Nephron progenitor cell (in vitro differentiated cells): Measurements from ENCODE around the gene TMEM132C.
A peak's percentile ranks its signal among the peaks of the same experiment; 100 is the strongest.

Source experiments
- DNase-seq: peaks from one replicate; pipeline ENCODE4 v3.0.0; 2021
- H3K27ac Mint-ChIP-seq: 2 replicates; pipeline ENCODE4 v1.8.0; 2021; ENCODE audit warnings: mild to moderate bottlenecking, moderate library complexity, mixed read lengths
- H3K27me3 Mint-ChIP-seq: 2 replicates; pipeline ENCODE4 v1.8.0; 2021; ENCODE audit warnings: mild to moderate bottlenecking, low read depth, mixed read lengths; ENCODE audit not compliant: poor library complexity
- H3K36me3 Mint-ChIP-seq: 2 replicates; pipeline ENCODE4 v1.8.0; 2021; ENCODE audit warnings: low read depth, mixed read lengths
- H3K4me1 Mint-ChIP-seq: 2 replicates; pipeline ENCODE4 v1.8.0; 2021; ENCODE audit warnings: mixed read lengths
- H3K4me3 Mint-ChIP-seq: 2 replicates; pipeline ENCODE4 v1.8.0; 2021; ENCODE audit warnings: mild to moderate bottlenecking, moderate library complexity, mixed read lengths
- H3K9me3 Mint-ChIP-seq: 2 replicates; pipeline ENCODE4 v1.8.0; 2021; ENCODE audit warnings: mild to moderate bottlenecking, moderate library complexity, mixed read lengths
- CTCF ChIP-seq: fragments of 200-600 bp; sonication (generic); IDR thresholded peaks from 2 replicates; pipeline ENCODE4 v1.5.0; 2021; ENCODE audit warnings: antibody characterized with exemption

TMEM132C gene

DNA sequence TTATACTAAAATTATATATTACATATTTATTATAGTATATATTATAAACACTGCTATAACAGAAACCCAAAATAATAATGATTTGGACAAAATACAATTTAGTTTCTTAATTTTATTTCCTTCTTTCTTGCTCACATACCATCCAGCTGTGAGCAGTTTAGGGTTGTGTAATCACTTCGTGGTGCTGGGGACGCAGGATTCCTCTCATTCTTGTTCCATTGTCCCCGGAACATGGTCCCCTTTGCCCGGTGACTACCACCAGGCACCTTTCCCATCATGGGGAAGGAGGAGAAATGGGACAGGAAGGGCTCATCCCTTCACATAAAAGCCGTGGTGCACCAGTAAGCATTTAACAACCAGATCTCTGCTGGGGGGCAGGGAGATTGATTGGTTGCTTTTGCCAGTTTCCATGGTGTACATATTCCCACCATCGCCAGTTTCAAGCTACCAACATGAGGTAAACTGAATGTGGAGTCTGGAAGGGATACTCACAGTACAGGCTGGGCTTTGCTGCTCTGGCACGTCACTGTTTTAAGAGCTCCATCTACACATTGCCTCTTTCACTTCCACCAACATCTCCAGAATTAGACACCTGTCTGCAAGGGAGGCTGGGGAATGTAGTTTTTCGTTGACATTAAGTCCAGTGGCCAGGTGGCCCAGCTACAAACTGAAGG is 191.5 kb downstream of the TMEM132C start:
- H3K27me3 Mint-ChIP-seq, result peaks cover 3% of the 10 kb centered on the region
- no peak for TF ChIP-seq CTCF
- H3K27ac Mint-ChIP-seq, result no peak overlapping the region
- DNase-seq, result no peak
- peaks cover 14% of the 10 kb centered on the region for H3K9me3 Mint-ChIP-seq
- H3K4me3 Mint-ChIP-seq, result no peak overlapping the region
- peaks cover 45% of the 10 kb centered on the region for H3K36me3 Mint-ChIP-seq
- H3K4me1 Mint-ChIP-seq, result peaks cover 20% of the 10 kb centered on the region

GRCh38 chr12:128459067-128459466 is 192.1 kb downstream of the TMEM132C start:
- H3K27ac Mint-ChIP-seq, result peak overlapping the region; percentile 8
- DNase-seq, result no peak

DNA sequence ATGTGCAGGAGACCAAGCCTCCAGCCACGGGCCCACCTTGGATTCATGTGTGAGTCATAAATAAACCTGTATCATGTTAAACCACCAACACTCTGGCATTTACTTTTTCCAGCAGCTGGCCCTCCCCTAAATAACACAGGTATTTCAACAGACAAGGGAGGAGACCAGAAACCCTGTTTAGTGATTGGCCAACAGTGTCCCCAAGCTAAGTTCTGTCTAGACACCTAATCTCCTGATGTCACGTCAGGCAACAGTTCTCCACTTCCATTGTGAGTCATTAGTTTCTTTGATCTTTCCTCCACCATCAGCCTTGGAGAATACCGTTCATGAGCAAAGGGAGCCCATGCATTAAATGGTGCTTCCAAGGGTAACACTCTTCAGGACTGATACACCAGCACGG is 196.9 kb downstream of the TMEM132C start:
- TF ChIP-seq CTCF, result no peak
- Mint-ChIP-seq H3K27me3 (peaks cover 10% of the 10 kb centered on the region), H3K4me3 (no peak overlapping the region), H3K27ac (peak overlapping the region; percentile 82), H3K36me3 (peaks cover 72% of the 10 kb centered on the region), H3K4me1 (peaks cover 6% of the 10 kb centered on the region), H3K9me3 (peaks cover 14% of the 10 kb centered on the region)
- no peak for DNase-seq

More at GRCh38 chr12:128459067-128459466, 192.1 kb downstream of the TMEM132C start:
- Mint-ChIP-seq H3K9me3 (peaks cover 14% of the 10 kb centered on the region), H3K4me1 (peaks cover 18% of the 10 kb centered on the region), H3K4me3 (no peak overlapping the region), H3K36me3 (peaks cover 47% of the 10 kb centered on the region), H3K27me3 (peaks cover 3% of the 10 kb centered on the region)
- no peak for TF ChIP-seq CTCF

GRCh38 chr12:128467882-128468281 is 200.9 kb downstream of the TMEM132C start:
- no peak for TF ChIP-seq CTCF

DNA sequence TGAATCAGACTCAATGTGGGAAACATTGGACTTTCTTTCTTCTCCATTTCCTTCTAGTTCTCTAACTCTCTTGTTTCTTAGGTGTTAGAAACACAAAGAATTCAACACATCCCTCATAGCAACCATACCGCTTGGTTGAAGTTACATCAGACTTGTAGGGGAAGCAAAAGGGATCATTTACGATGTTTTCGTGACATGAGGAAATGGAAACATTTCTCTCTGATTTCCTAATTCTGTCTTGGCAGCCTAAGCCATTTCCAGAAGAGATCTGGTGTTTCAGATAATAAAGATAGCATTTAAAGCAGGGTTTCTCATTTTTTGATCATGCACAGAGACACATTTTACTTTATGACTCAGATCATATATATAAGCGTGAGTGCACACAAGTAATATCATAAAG is 202.0 kb downstream of the TMEM132C start:
- no peak for DNase-seq
- H3K36me3 Mint-ChIP-seq, result peaks cover 50% of the 10 kb centered on the region
- TF ChIP-seq CTCF, result no peak

More at GRCh38 chr12:128467882-128468281, 200.9 kb downstream of the TMEM132C start:
- Mint-ChIP-seq H3K4me1 (peaks cover 20% of the 10 kb centered on the region), H3K27me3 (peaks cover 7% of the 10 kb centered on the region), H3K4me3 (no peak overlapping the region), H3K9me3 (peaks cover under 1% of the 10 kb centered on the region), H3K27ac (peak overlapping the region; percentile 47), H3K36me3 (peaks cover 50% of the 10 kb centered on the region)
- no peak for DNase-seq

DNA sequence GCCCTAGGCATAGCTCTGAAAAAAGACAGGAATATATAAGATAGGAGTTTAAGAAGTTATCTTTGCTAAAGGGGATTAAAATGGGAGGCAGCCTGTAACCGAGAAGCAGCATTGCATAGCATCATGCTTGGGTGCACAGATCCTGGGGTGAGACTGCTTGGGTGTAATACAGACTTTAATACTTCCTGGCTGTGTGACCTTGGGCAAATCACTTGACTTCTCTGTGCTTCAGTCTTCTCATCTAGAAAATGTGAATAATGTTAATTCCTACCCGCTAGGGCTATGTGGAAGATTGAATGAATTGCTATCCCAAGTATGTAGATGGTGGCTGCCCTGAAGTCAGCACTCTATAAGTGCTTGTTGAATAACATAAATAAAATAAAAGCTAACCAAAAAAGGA is 204.5 kb downstream of the TMEM132C start:
- Mint-ChIP-seq H3K4me3 (no peak overlapping the region), H3K4me1 (peaks cover 51% of the 10 kb centered on the region), H3K9me3 (peaks cover 10% of the 10 kb centered on the region), H3K27me3 (peaks cover 3% of the 10 kb centered on the region), H3K27ac (no peak overlapping the region), H3K36me3 (peaks cover 32% of the 10 kb centered on the region)
- no peak for TF ChIP-seq CTCF
- no peak for DNase-seq

More for the DNA sequence above, 202.0 kb downstream of the TMEM132C start:
- peaks cover 10% of the 10 kb centered on the region for H3K9me3 Mint-ChIP-seq
- H3K27me3 Mint-ChIP-seq, result peaks cover 7% of the 10 kb centered on the region
- peak overlapping the region; percentile 24 for H3K27ac Mint-ChIP-seq
- H3K4me1 Mint-ChIP-seq, result peaks cover 27% of the 10 kb centered on the region
- H3K4me3 Mint-ChIP-seq, result no peak overlapping the region
